OCI-LY1 (cell line): ENCODE results near the gene USP17L28.
"Not testable (repeated sequence)": the region's sequence is repeated elsewhere in the genome, so short reads cannot be mapped to it uniquely, and the experiment has no call there.

Experiments used
- CTCF ChIP-seq: fragments of 200-600 bp; sonication (generic), shearing (Covaris generic); IDR thresholded peaks from 2 replicates; pipeline ENCODE4 v1.5.1; 2017; ENCODE audit warnings: mild to moderate bottlenecking, antibody characterized with exemption, low read length, moderate library complexity, mixed read lengths
- EZH2 ChIP-seq: fragments of 200-600 bp; sonication (generic), shearing (Covaris generic); IDR thresholded peaks from 2 replicates; pipeline ENCODE4 v1.8.0; 2017; ENCODE audit warnings: borderline replicate concordance, mixed run types, mild to moderate bottlenecking, antibody characterized with exemption, low read length, moderate library complexity, mixed read lengths

- not testable (repeated sequence) for TF ChIP-seq CTCF, EZH2
Measured at GRCh38 chr4:9339103-9339502, 9.6 kb upstream of the USP17L28 start, which contains the start of gene USP17L5.
